Suprapubic skin (tissue), 3 donors: ENCODE measurements around the gene RPS6KA3.
"Not testable (repeated sequence)": the region's sequence is repeated elsewhere in the genome, so short reads cannot be mapped to it uniquely, and the experiment has no call there.

Source experiments
- POLR2AphosphoS5 ChIP-seq, 3 donors: sonication (generic); formaldehyde crosslinking; IDR thresholded peaks; one replicate each; pipeline ENCODE4 v1.6.1; 2017; ENCODE audit warnings: antibody characterized with exemption in 3 of 3
- TF ChIP-seq, protein P1 (sequence below), 2 donors: fragments of 200-600 bp in 1 of 2; fragments of 450-650 bp in 1 of 2; sonication (generic) in 1 of 2; IDR thresholded peaks; one replicate each; pipeline ENCODE4 v1.5.1; 2016 to 2019; ENCODE audit warnings: antibody characterized with exemption in 2 of 2, mild to moderate bottlenecking in 1 of 2, moderate library complexity in 1 of 2

DNA sequence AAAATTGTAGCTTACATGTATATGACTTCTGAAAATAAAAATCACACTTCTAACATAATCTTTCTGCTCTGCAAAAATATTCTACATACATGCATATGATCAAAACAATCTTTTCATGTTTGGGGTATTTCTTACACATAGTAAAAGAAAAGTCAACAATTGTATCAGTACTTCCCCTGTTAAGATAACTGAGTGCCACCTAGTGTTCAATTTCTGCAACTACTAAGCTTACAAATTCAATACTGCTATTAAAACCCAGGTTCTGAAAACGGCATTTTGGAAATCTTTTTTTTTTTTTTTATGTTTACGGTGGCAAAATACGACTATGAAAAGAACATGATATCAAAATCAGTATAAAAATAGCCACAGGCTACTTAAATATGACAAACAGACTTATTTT, 139.3 kb downstream of the RPS6KA3 start:
- TF ChIP-seq, protein P1, sequence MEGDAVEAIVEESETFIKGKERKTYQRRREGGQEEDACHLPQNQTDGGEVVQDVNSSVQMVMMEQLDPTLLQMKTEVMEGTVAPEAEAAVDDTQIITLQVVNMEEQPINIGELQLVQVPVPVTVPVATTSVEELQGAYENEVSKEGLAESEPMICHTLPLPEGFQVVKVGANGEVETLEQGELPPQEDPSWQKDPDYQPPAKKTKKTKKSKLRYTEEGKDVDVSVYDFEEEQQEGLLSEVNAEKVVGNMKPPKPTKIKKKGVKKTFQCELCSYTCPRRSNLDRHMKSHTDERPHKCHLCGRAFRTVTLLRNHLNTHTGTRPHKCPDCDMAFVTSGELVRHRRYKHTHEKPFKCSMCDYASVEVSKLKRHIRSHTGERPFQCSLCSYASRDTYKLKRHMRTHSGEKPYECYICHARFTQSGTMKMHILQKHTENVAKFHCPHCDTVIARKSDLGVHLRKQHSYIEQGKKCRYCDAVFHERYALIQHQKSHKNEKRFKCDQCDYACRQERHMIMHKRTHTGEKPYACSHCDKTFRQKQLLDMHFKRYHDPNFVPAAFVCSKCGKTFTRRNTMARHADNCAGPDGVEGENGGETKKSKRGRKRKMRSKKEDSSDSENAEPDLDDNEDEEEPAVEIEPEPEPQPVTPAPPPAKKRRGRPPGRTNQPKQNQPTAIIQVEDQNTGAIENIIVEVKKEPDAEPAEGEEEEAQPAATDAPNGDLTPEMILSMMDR (IDR thresholded peaks at IDR 0.05) = not testable (repeated sequence)
- TF ChIP-seq POLR2AphosphoS5 (IDR thresholded peaks at IDR 0.05) = not testable (repeated sequence)
